NB4 (cell line): ENCODE data around the gene SARS1.
A peak's percentile ranks its signal among the peaks of the same experiment; 100 is the strongest.

Experiments
- DNase-seq: peaks from one replicate; pipeline ENCODE4 v3.0.0; 2010; ENCODE audit warnings: low read depth
- H3K4me3 ChIP-seq: one replicate; pipeline ENCODE4 v1.5.1; 2011; ENCODE audit warnings: mild to moderate bottlenecking, low read depth, low read length, moderate library complexity
- MAX ChIP-seq: IDR thresholded peaks from 2 replicates; pipeline ENCODE4 v1.6.1; 2011; ENCODE audit warnings: low read depth, low read length
- MYC ChIP-seq: IDR thresholded peaks from 2 replicates; pipeline ENCODE4 v1.6.1; 2011; ENCODE audit warnings: low read depth, low read length
- POLR2A ChIP-seq: IDR thresholded peaks from 2 replicates; pipeline ENCODE4 v1.6.1; 2011; ENCODE audit warnings: mild to moderate bottlenecking; ENCODE audit not compliant: insufficient read length; ENCODE audit errors: extremely low read depth
- TF ChIP-seq, protein P1 (sequence below): IDR thresholded peaks from one replicate; pipeline ENCODE4 v1.5.1; 2012; ENCODE audit warnings: low read depth, low read length

SARS1 gene

GRCh38 chr1:109261578-109261977 is 47.9 kb downstream of the SARS1 start:
- TF ChIP-seq, protein P1, sequence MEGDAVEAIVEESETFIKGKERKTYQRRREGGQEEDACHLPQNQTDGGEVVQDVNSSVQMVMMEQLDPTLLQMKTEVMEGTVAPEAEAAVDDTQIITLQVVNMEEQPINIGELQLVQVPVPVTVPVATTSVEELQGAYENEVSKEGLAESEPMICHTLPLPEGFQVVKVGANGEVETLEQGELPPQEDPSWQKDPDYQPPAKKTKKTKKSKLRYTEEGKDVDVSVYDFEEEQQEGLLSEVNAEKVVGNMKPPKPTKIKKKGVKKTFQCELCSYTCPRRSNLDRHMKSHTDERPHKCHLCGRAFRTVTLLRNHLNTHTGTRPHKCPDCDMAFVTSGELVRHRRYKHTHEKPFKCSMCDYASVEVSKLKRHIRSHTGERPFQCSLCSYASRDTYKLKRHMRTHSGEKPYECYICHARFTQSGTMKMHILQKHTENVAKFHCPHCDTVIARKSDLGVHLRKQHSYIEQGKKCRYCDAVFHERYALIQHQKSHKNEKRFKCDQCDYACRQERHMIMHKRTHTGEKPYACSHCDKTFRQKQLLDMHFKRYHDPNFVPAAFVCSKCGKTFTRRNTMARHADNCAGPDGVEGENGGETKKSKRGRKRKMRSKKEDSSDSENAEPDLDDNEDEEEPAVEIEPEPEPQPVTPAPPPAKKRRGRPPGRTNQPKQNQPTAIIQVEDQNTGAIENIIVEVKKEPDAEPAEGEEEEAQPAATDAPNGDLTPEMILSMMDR, result no peak
- TF ChIP-seq MYC, result no peak
- no peak for TF ChIP-seq POLR2A
- TF ChIP-seq MAX, result no peak
- no peak overlapping the region for H3K4me3 ChIP-seq
- no peak for DNase-seq

DNA sequence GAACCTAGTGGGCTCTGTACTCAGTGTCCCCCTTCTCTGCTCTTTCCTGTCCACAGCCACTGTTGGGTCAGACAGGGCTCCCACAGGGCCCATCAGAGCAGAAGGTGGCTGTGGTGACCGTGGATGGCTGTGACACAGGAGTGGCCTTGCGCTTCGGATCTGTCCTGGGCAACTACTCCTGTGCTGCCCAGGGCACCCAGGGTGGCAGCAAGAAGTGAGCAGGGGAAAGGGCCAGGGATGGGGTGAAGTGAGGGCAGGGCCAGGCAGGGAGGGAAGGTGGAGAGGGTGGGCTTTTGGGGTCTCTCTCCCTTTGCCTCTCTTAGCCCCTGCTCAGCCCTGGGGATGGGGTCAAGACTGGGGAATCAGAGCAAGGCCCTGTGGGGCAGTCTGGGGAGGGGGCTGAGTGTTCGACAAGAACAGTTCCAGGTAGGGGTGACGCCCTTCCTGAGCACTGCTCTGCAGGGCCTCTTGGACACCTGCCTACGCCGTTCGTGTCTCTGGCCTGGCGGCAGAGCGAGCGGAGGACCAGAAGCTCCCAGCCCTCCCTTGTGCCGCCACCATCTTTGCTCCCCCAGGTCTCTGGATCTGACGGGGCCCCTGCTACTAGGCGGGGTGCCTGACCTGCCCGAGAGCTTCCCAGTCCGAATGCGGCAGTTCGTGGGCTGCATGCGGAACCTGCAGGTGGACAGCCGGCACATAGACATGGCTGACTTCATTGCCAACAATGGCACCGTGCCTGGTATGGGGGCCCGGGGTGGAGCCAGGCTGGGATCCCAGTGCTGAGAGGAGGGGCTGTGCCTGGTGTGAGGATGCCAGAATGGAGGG is 48.7 kb downstream of the SARS1 start:
- H3K4me3 ChIP-seq, result no peak overlapping the region
- TF ChIP-seq MYC, result no peak
- TF ChIP-seq POLR2A, result no peak
- no peak for TF ChIP-seq MAX
- TF ChIP-seq, protein P1, result no peak
- no peak for DNase-seq

DNA sequence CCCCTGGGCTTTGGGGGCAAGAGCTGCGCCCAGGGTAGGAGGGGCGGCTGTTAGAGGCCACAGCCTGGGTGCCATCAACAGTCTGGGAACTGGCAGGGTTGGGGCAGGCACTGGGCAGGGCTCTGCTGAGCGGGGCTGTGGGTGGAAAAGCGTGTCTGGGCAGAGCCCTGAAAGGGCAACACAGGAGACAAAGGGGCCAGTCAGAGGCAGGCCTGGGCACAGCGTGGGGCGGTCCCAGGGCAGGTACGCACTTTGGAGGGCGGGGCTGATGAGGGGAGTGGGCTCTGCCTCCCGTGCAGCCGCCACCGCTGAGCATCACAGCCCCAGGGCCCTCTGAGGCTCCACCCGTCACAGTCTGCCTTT is 49.5 kb downstream of the SARS1 start:
- TF ChIP-seq MAX (no peak), POLR2A (no peak), MYC (no peak)
- TF ChIP-seq, protein P1, result no peak
- no peak overlapping the region for H3K4me3 ChIP-seq
- DNase-seq, result no peak

DNA sequence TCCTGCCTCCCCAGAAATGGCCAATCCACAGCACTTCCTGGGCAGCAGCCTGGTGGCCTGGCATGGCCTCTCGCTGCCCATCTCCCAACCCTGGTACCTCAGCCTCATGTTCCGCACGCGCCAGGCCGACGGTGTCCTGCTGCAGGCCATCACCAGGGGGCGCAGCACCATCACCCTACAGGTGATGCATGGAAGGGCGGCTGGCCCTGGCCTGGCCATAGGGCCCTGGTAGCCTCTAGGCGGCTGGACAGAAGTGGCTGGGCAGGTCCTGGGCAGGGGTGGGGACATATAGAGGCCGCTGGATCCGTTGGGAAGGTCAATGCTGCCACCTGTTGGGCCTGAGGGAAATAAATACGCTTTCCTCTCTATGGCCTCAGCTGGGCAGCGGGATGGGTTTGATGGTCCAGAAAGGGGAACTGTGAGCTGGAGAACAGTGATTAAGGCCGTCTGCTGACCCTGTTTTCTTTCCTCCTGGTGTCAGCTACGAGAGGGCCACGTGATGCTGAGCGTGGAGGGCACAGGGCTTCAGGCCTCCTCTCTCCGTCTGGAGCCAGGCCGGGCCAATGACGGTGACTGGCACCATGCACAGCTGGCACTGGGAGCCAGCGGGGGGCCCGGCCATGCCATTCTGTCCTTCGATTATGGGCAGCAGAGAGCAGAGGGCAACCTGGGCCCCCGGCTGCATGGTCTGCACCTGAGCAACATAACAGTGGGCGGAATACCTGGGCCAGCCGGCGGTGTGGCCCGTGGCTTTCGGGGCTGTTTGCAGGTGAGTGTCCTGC is 50.1 kb downstream of the SARS1 start:
- TF ChIP-seq, protein P1, result peak; percentile 89
- peak; percentile 73 for TF ChIP-seq MYC
- peak; percentile 69 for TF ChIP-seq MAX
- no peak for TF ChIP-seq POLR2A
- no peak overlapping the region for H3K4me3 ChIP-seq
- peak; percentile 65 for DNase-seq

DNA sequence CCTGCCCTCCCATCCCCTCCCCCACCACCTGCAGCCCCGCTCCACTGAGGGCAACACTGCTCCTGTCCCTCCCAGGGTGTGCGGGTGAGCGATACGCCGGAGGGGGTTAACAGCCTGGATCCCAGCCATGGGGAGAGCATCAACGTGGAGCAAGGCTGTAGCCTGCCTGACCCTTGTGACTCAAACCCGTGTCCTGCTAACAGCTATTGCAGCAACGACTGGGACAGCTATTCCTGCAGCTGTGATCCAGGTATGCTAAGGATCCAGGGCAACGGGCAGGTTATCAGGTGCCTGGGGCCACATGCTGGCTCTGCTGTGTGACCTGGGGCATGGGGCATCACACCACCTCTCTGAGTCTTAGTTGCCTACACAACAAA is 50.6 kb downstream of the SARS1 start:
- TF ChIP-seq, protein P1, result no peak
- TF ChIP-seq MAX, result no peak
- TF ChIP-seq MYC, result no peak
- no peak for TF ChIP-seq POLR2A
- DNase-seq, result no peak

More for the DNA sequence above, 50.6 kb downstream of the SARS1 start:
- no peak overlapping the region for H3K4me3 ChIP-seq
